ENCODE measurements around the gene UGT8. TPM values are rescaled to one million over a fixed set of nuclear protein-coding genes. Genes with fewer than 3 reads are reported as not detected.
"Not testable (repeated sequence)": the region's sequence is repeated elsewhere in the genome, so short reads cannot be mapped to it uniquely, and the experiment has no call there.

UGT8 gene
- total RNA-seq, 1 donor from 2014 or later, result 14.2 TPM

GRCh38 chr4:114563536-114564315 is 34.9 kb upstream of the UGT8 start:
- H3K4me1 Mint-ChIP-seq (ENCODE audit: unreplicated experiment), result no peaks in the 10 kb centered on the region
- H3K4me3 Mint-ChIP-seq, result peak overlapping the region; percentile 34
- no peaks in the 10 kb centered on the region for H3K36me3 Mint-ChIP-seq
- peak overlapping the region; percentile 61 for H3K27ac Mint-ChIP-seq
- H3K27me3 Mint-ChIP-seq, result no peaks in the 10 kb centered on the region
- H3K9me3 Mint-ChIP-seq, result no peaks in the 10 kb centered on the region
- no peak for DNase-seq (ENCODE audit: extremely low spot score, unreplicated experiment)
- no peak for TF ChIP-seq CTCF (conservative IDR thresholded peaks at IDR 0.05)

GRCh38 chr4:114577386-114577785 is 21.2 kb upstream of the UGT8 start:
- H3K4me3 Mint-ChIP-seq, result no peak overlapping the region
- peaks cover 18% of the 10 kb centered on the region for H3K9me3 Mint-ChIP-seq
- no peak overlapping the region for H3K27ac Mint-ChIP-seq
- no peak for TF ChIP-seq CTCF (conservative IDR thresholded peaks at IDR 0.05)
- no peak for DNase-seq (ENCODE audit: extremely low spot score, unreplicated experiment)
- no peaks in the 10 kb centered on the region for H3K27me3 Mint-ChIP-seq
- H3K4me1 Mint-ChIP-seq (ENCODE audit: unreplicated experiment), result no peaks in the 10 kb centered on the region
- no peaks in the 10 kb centered on the region for H3K36me3 Mint-ChIP-seq

- Mint-ChIP-seq H3K4me3 (no peak overlapping the region), H3K9me3 (peaks cover 18% of the 10 kb centered on the region), H3K36me3 (no peaks in the 10 kb centered on the region), H3K4me1 (ENCODE audit: unreplicated experiment) (no peaks in the 10 kb centered on the region), H3K27me3 (no peaks in the 10 kb centered on the region), H3K27ac (no peak overlapping the region)
- TF ChIP-seq CTCF (conservative IDR thresholded peaks at IDR 0.05), result peak; percentile 29
- DNase-seq (ENCODE audit: extremely low spot score, unreplicated experiment), result no peak
Measured at GRCh38 chr4:114582621-114583020, 16.0 kb upstream of the UGT8 start.

- Mint-ChIP-seq H3K27me3 (peaks cover 1% of the 10 kb centered on the region), H3K9me3 (no peaks in the 10 kb centered on the region), H3K4me3 (no peak overlapping the region), H3K4me1 (ENCODE audit: unreplicated experiment) (no peaks in the 10 kb centered on the region), H3K27ac (no peak overlapping the region), H3K36me3 (no peaks in the 10 kb centered on the region)
- no peak for DNase-seq (ENCODE audit: extremely low spot score, unreplicated experiment)
- TF ChIP-seq CTCF (conservative IDR thresholded peaks at IDR 0.05), result no peak
Measured at GRCh38 chr4:114588305-114588704, 10.3 kb upstream of the UGT8 start.

GRCh38 chr4:114590360-114590759 is 8.2 kb upstream of the UGT8 start:
- not testable (repeated sequence) for DNase-seq (ENCODE audit: extremely low spot score, unreplicated experiment); H3K4me3 Mint-ChIP-seq; H3K36me3 Mint-ChIP-seq; H3K4me1 Mint-ChIP-seq (ENCODE audit: unreplicated experiment); H3K9me3 Mint-ChIP-seq; H3K27ac Mint-ChIP-seq; H3K27me3 Mint-ChIP-seq

GRCh38 chr4:114593526-114593925 is 5.1 kb upstream of the UGT8 start:
- no peak for DNase-seq (ENCODE audit: extremely low spot score, unreplicated experiment)
- no peak for TF ChIP-seq CTCF (conservative IDR thresholded peaks at IDR 0.05)
- Mint-ChIP-seq H3K27ac (no peak overlapping the region), H3K4me1 (ENCODE audit: unreplicated experiment) (no peaks in the 10 kb centered on the region), H3K9me3 (peaks cover 9% of the 10 kb centered on the region), H3K27me3 (peaks cover 20% of the 10 kb centered on the region), H3K36me3 (no peaks in the 10 kb centered on the region), H3K4me3 (no peak overlapping the region)

Measured in type B pancreatic cell (in vitro differentiated cells).